NCI-H2227 (cell line): ENCODE measurements around the gene MANBA.

Experiments
- DNase-seq: peaks from one replicate; lab custom pipeline; 2025; ENCODE audit not compliant: unreplicated experiment; lab: John Stamatoyannopoulos, UW

MANBA gene

GRCh38 chr4:102598762-102599374 lies 161.9 kb downstream of the MANBA start:
- no peak for DNase-seq

DNA sequence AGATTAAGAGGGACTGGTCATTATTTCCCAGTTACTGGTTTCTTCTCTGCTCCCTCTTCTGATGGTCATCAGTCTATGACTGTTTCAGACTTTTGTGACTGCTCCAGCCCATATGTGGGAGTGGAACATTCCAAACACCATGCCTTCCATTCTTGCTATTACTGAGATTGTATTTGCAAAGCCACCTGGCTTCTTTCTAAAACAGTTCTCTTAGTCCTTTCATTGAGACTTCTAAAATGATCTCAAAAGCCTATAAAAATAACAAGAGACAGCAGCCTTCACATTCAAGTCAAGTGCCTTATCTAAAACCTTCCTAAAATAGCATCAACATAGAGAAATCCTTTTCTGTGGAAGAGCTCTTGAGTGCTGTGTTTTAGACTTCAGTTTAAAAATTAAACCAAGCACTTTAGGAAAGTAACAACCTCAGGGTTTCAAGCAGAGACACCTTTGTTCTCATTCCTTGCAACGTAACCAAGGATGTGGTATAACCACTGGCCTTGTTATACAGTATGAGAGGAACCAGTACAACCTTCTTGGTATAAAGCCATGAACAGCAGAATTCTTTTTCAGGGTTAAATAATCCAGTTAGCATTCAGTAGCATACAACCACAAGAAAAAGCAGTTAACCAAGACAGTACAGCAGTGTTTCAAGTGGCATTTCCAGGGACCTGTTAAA lies 162.5 kb downstream of the MANBA start:
- no peak for DNase-seq

- no peak for DNase-seq
These were observed 164.2 kb downstream of the MANBA start for GRCh38 chr4:102596532-102596931.

DNA sequence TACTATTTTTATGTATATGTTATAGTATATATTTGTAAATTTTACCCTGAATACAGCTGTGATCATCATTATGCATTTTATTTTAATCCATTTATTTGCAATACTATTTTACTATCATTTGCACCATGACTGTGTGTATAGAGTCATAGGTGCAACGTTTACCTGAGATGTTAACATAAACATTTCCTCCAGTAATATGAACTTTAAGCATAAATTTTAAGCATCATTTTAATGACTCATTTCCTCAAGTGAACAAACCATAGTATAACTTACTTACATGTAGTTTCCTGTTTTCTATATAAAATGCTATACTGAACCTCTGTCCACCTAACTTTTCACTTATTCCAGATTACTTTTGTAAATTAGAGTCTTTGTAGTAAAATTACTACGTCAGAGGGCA lies 166.8 kb downstream of the MANBA start:
- no peak for DNase-seq

DNA sequence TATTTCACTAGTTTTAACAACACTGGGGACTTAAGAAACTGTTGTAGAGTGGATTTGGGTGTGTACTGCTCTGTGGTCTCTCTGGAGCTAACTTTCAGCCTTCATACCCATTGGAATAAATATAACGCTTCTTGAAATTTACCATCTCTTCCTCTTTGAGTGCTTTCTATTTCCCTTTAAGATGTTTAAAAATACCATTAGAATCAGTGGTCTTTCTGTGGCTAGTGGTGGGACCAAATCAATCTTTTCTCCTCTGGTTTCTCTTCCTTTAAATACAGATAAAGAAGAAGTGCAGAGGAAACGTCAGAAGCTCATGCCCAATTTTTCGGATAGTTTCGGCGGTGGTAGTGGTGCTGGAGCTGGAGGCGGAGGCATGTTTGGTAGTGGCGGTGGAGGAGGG lies 167.6 kb downstream of the MANBA start:
- no peak for DNase-seq

GRCh38 chr4:102592256-102592655 lies 168.5 kb downstream of the MANBA start:
- no peak for DNase-seq

DNA sequence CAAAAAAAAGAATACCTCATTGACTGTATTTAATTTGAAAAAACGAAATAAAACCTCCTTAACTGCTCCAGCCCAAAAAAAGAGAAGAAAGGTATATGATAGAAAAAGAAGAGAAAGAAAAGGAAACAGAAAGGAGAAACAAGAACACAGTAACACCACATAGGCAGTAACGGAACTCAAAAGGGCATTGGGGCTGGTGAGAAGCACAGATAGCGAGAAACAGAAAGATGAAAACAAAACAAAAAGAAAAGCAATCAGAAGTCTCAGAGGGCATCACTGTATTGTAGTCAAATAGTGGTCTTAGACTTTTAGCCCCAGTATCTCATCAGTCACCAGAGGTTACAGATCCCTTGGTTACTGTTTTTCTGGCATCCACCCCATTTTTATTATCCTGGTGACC lies 171.0 kb downstream of the MANBA start:
- DNase-seq, result no peak

GRCh38 chr4:102586644-102587021 lies 174.1 kb downstream of the MANBA start:
- no peak for DNase-seq

DNA sequence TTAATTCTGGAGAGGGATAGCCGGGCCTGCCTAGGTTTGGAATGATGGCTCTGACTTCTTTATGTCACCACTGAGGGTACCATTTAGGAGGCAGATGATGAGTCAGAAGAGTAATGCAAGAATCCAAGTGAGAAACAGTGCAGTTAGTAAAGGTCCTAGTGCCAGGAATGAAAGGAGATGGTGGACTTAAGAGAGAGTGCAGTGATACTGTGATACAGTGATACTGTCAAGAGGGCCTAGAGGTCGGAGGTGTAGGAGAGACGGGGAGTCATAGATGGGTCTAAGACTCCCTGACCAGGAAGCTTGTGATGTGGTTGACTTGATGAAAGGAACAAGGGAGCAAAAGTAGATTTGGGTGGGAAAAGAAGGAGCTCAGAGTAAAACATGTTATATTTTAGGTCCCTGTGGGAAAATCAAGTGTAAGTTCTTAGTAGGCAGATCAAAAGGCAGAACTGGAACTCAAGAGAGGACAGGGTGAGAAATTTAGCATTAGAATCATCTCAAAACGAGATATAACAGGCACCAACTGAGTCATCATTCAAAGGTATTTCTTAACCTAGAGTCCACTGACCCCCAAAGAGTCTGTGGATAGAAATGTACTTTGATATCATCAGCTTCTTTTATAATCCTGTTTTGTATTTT lies 174.6 kb downstream of the MANBA start:
- DNase-seq, result no peak

DNA sequence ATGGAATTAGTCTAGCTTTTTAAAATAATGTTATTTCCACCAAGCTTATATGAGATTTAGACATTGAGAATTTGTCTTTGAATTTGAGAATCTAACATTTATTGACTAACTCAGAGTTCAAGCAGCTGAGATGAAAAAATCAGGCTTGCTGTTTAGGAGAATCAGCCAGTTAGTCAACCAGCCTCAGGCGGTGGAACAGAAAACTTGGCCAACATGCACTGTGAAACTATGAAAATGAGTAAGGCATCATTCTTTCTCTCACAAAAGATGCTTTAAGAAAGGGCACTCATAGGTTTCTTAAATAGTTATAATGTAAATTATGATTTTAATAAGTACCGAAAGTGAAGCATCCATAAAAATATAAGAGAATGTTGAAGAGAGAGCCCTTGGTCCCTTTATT lies 175.4 kb downstream of the MANBA start:
- DNase-seq, result no peak

DNA sequence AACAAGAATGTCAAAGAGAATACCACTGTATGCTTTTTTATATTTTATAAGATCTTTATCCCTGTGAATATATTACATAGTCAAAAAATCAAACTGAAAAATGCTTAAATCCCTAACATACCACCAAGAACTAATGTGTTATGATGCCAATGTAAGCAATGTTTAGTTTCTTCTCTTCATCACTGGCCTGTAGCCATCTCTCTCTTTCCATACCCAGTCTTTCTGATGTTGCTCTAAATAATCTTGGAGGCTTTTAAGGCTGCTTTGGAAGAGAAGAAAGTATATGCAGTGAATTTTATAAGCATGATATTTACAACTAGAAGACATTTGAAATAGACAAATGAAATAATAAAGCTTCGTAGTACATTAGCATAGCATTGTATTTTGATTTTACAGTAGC lies 176.7 kb downstream of the MANBA start:
- no peak for DNase-seq
